Smooth muscle cell (in vitro differentiated cells): ENCODE data around the gene PLA2G2A. TPM values are rescaled to one million over a fixed set of nuclear protein-coding genes. Genes with fewer than 3 reads are reported as not detected.

Experiments used
- DNase-seq: peaks from one replicate; lab custom pipeline; 2025; ENCODE audit not compliant: unreplicated experiment; lab: John Stamatoyannopoulos, UW
- H2AFZ ChIP-seq: fragments of 200-600 bp; sonication (generic); 2 replicates; pipeline ENCODE4 v1.6.0; 2016; ENCODE audit warnings: antibody characterized with exemption, low read depth, mild to moderate bottlenecking
- H3F3A ChIP-seq: fragments of 200-600 bp; sonication (generic); 2 replicates; pipeline ENCODE4 v1.6.0; 2017; ENCODE audit warnings: antibody characterized with exemption, low read depth
- H3K27ac ChIP-seq: fragments of 200-600 bp; sonication (generic); 2 replicates; pipeline ENCODE4 v1.5.1; 2016; ENCODE audit warnings: low read depth, mild to moderate bottlenecking
- H3K27me3 ChIP-seq: fragments of 200-600 bp; sonication (generic); 2 replicates; pipeline ENCODE4 v1.6.1; 2016; ENCODE audit warnings: low read depth, mild to moderate bottlenecking
- H3K36me3 ChIP-seq: fragments of 200-600 bp; sonication (generic); 2 replicates; pipeline ENCODE4 v1.5.1; 2016; ENCODE audit warnings: low read depth
- H3K4me1 ChIP-seq: fragments of 200-600 bp; sonication (generic); 2 replicates; pipeline ENCODE4 v1.5.1; 2016; ENCODE audit warnings: low read depth
- H3K4me2 ChIP-seq: fragments of 200-600 bp; sonication (generic); 2 replicates; pipeline ENCODE4 v1.6.0; 2016; ENCODE audit warnings: mild to moderate bottlenecking
- H3K4me3 ChIP-seq: fragments of 200-600 bp; sonication (generic); 2 replicates; pipeline ENCODE4 v1.5.1; 2016; ENCODE audit warnings: mild to moderate bottlenecking
- H3K79me2 ChIP-seq: fragments of 200-600 bp; sonication (generic); 2 replicates; pipeline ENCODE4 v1.6.0; 2016; ENCODE audit warnings: low read depth, mild to moderate bottlenecking
- H3K9ac ChIP-seq: fragments of 200-600 bp; sonication (generic); 2 replicates; pipeline ENCODE4 v1.6.0; 2016; ENCODE audit warnings: low read depth
- H3K9me3 ChIP-seq: fragments of 200-600 bp; sonication (generic); replicated peaks from 2 replicates; pipeline ENCODE4 v1.5.1; 2016; ENCODE audit warnings: low read depth
- H4K20me1 ChIP-seq: fragments of 200-600 bp; sonication (generic); 2 replicates; pipeline ENCODE4 v1.6.0; 2016; ENCODE audit warnings: low read depth
- CTCF ChIP-seq: fragments of 200-600 bp; sonication (generic); IDR thresholded peaks from 2 replicates; pipeline ENCODE4 v1.5.1; 2017; ENCODE audit warnings: borderline replicate concordance, mild to moderate bottlenecking, antibody characterized with exemption; ENCODE audit not compliant: insufficient read depth, poor library complexity, severe bottlenecking
- WGBS: methylation state at CpG from one replicate; pipeline ENCODE4 v1.1.7; 2016; ENCODE audit warnings: low lambda C conversion rate; 5-methylcytosine and 5-hydroxymethylcytosine counted together
- polyA plus RNA-seq: library from polyadenylated mRNA; unstranded; fragments of >200 nt; fragmentation: Nextera tagmentation; extraction: Ambion mirVana; gene quantifications from 2 replicates; pipeline ENCODE4 v1.2.1, GENCODE V29; 2016
- total RNA-seq: library from RNA; depleted of rRNA; stranded (reverse); fragments of >200 nt; gene quantifications from 2 replicates; pipeline ENCODE4 v1.2.3, GENCODE V29; 2014

The PLA2G2A gene
- total and polyA plus RNA-seq, 2 experiments from 2014 or later = 25.5 to 163 TPM

DNA sequence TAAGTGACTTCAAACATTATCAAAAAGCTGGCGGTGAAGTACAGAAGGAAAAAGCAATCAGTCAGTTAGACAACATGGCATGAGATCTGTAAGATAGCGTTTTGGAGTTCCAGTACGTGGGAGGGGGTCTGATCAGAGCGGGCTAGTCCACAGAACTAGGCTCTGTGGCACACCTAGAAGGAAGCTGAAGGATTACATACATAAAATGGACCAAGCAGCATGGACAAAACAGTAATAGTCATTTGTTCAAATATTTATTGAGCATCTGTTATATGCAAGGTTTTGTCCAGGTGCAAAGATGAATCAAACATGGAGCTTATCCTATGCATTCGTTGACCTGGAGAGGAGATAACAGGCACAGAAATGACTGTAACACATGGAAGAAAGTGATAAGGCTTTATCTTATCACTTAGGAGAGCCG is 33.1 kb downstream of the PLA2G2A start:
- Histone ChIP-seq H4K20me1 (no peaks in the 10 kb centered on the region), H3K4me2 (no peak overlapping the region), H2AFZ (no peak overlapping the region), H3F3A (no peaks in the 10 kb centered on the region), H3K79me2 (no peaks in the 10 kb centered on the region), H3K4me3 (no peak overlapping the region), H3K9ac (no peak overlapping the region), H3K27ac (no peak overlapping the region), H3K9me3 (no peaks in the 10 kb centered on the region), H3K36me3 (no peaks in the 10 kb centered on the region), H3K27me3 (no peaks in the 10 kb centered on the region), H3K4me1 (no peaks in the 10 kb centered on the region)
- no peak for DNase-seq
- 74% methylated on average over 6 of the region's 6 CpGs for WGBS
- TF ChIP-seq CTCF = no peak

DNA sequence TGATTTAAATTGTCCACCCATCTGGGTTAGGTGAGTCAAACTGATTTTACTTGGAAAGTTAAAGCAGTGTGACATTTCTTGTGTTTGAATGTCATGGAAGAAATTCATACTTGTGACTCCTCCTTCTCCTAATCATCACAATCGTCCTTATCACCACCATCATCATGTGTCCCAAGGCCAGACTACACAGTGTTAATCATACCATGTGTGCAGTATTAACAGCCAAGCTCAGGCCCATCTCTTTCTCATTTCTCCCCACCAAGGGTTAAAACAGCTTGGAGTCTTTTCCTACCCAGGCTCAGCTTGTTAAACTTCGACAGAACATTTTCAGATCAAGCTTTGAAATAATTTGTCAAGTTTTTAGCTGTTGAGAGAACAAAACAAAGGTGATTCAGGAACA is 33.5 kb downstream of the PLA2G2A start:
- TF ChIP-seq CTCF = no peak
- Histone ChIP-seq H3K9me3 (no peaks in the 10 kb centered on the region), H3K4me2 (no peak overlapping the region), H4K20me1 (no peaks in the 10 kb centered on the region), H3K9ac (no peak overlapping the region), H3K4me3 (no peak overlapping the region), H2AFZ (no peak overlapping the region), H3K27ac (no peak overlapping the region), H3K79me2 (no peaks in the 10 kb centered on the region), H3K36me3 (no peaks in the 10 kb centered on the region), H3K4me1 (no peaks in the 10 kb centered on the region), H3F3A (no peaks in the 10 kb centered on the region), H3K27me3 (no peaks in the 10 kb centered on the region)
- 20% methylated on average over 2 of the region's 2 CpGs for WGBS
- no peak for DNase-seq

GRCh38 chr1:19942657-19943056 is 36.8 kb downstream of the PLA2G2A start:
- no peak overlapping the region for H3K4me2 ChIP-seq
- H3K9ac ChIP-seq = no peak overlapping the region
- no peaks in the 10 kb centered on the region for H4K20me1 ChIP-seq
- no peaks in the 10 kb centered on the region for H3K9me3 ChIP-seq
- H3K36me3 ChIP-seq = no peaks in the 10 kb centered on the region
- no peaks in the 10 kb centered on the region for H3K79me2 ChIP-seq
- DNase-seq = no peak
- H2AFZ ChIP-seq = no peak overlapping the region
- H3K27me3 ChIP-seq = no peaks in the 10 kb centered on the region
- 96% methylated on average over 2 of the region's 2 CpGs for WGBS
- no peak overlapping the region for H3K4me3 ChIP-seq
- no peak for TF ChIP-seq CTCF
- no peaks in the 10 kb centered on the region for H3K4me1 ChIP-seq
- H3K27ac ChIP-seq = no peak overlapping the region
- H3F3A ChIP-seq = no peaks in the 10 kb centered on the region

- no peaks in the 10 kb centered on the region for H3K36me3 ChIP-seq
- H3K4me1 ChIP-seq = no peaks in the 10 kb centered on the region
- WGBS = 77% methylated on average over 3 of the region's 3 CpGs
- H3K9ac ChIP-seq = no peak overlapping the region
- no peak overlapping the region for H3K4me2 ChIP-seq
- H3K4me3 ChIP-seq = no peak overlapping the region
- no peak overlapping the region for H2AFZ ChIP-seq
- H4K20me1 ChIP-seq = no peaks in the 10 kb centered on the region
- H3K9me3 ChIP-seq = no peaks in the 10 kb centered on the region
- no peak for DNase-seq
- H3K79me2 ChIP-seq = no peaks in the 10 kb centered on the region
- H3K27ac ChIP-seq = no peak overlapping the region
- no peak for TF ChIP-seq CTCF
- no peaks in the 10 kb centered on the region for H3F3A ChIP-seq
- H3K27me3 ChIP-seq = no peaks in the 10 kb centered on the region
These were observed 37.3 kb downstream of the PLA2G2A start for GRCh38 chr1:19942088-19942487.
